Gastrocnemius medialis (tissue), 4 donors: ENCODE data around the gene IL20RB. TPM values are rescaled to one million over a fixed set of nuclear protein-coding genes. Genes with fewer than 3 reads are reported as not detected.

Experiments used
- ATAC-seq, 2 donors: fragments of 150-250 bp; one replicate each; pipeline ENCODE4 v1.9.1; 2016
- DNase-seq, 2 donors: peaks; one replicate each; pipeline ENCODE4 v3.0.0-alpha.2; 2019
- H3K27ac ChIP-seq, 4 donors: fragments of 200-600 bp; sonication (generic); 1 replicate in 1 of 4; 2 replicates in 3 of 4; pipeline ENCODE4 v1.5.1; 2016 to 2018; ENCODE audit warnings: mild to moderate bottlenecking in 2 of 4, moderate library complexity in 1 of 4
- H3K27me3 ChIP-seq, 3 donors: fragments of 200-600 bp; sonication (generic) in 2 of 3; 1 replicate in 1 of 3; 2 replicates in 2 of 3; pipeline versions ENCODE4 v1.5.1 to v1.6.0; 2016 to 2019; ENCODE audit warnings: mild to moderate bottlenecking in 1 of 3, moderate library complexity in 1 of 3
- H3K36me3 ChIP-seq, 2 donors: fragments of 200-600 bp; sonication (generic) in 1 of 2; one replicate each; pipeline ENCODE4 v1.5.1; 2017 to 2018
- H3K4me1 ChIP-seq, 2 donors: fragments of 200-600 bp; sonication (generic) in 1 of 2; one replicate each; pipeline ENCODE4 v1.5.1; 2016 to 2017; ENCODE audit warnings: mild to moderate bottlenecking in 2 of 2
- H3K4me3 ChIP-seq, 4 donors: fragments of 200-600 bp; sonication (generic) in 3 of 4; 1 replicate in 1 of 4; 2 replicates in 3 of 4; pipeline ENCODE4 v1.5.1; 2016 to 2019; ENCODE audit warnings: mild to moderate bottlenecking in 2 of 4
- H3K9me3 ChIP-seq, 3 donors: fragments of 200-600 bp; sonication (generic) in 2 of 3; 1 replicate in 1 of 3; 2 replicates in 2 of 3; pipeline ENCODE4 v1.5.1; 2016 to 2019
- CTCF ChIP-seq, 5 experiments: fragments of 450-650 bp in 3 of 5; fragments of 200-600 bp in 2 of 5; sonication (generic) in 2 of 5; IDR thresholded peaks in 4 of 5; conservative IDR thresholded peaks in 1 of 5; 1 replicate in 4 of 5; 2 replicates in 1 of 5; pipeline ENCODE4 v1.5.1; 2016 to 2019; ENCODE audit warnings: antibody characterized with exemption in 5 of 5, mild to moderate bottlenecking in 3 of 5, moderate library complexity in 3 of 5
- POLR2A ChIP-seq, 2 donors: fragments of 450-650 bp; IDR thresholded peaks; one replicate each; pipeline ENCODE4 v1.6.1; 2017; ENCODE audit warnings: antibody characterized with exemption in 2 of 2, mild to moderate bottlenecking in 2 of 2, moderate library complexity in 2 of 2
- in situ Hi-C, 4 donors: fragments of 200-750 bp; cut with MboI; loops; one replicate each; pipeline versions ENCODE4 v1.15.0 to v1.8.0; 2017; ENCODE audit warnings: low sequenced_read_pairs in 4 of 4
- intact Hi-C: fragments of 100-400 bp; cut with DNase I; formaldehyde crosslinking; loops from one replicate; pipeline ENCODE4 v1.15.1; 2023; ENCODE audit warnings: low total_unique reads
- total RNA-seq, 4 donors: library from RNA; depleted of rRNA; stranded (reverse); fragments of >200 nt; gene quantifications; one replicate each; pipeline versions ENCODE4 v1.1.0 to v1.2.3, GENCODE V29; 2016

IL20RB gene
- total RNA-seq, 4 donors from 2014 or later, result 0.38 to 0.63 (median 0.52) TPM

- TF ChIP-seq POLR2A (IDR thresholded peaks at IDR 0.05), result no peak
- TF ChIP-seq CTCF (IDR thresholded peaks at IDR 0.05 in 4 of 5, conservative IDR thresholded peaks at IDR 0.05 in 1 of 5), result no peak
- DNase-seq, result no peak
- intact Hi-C loops, result no loop called here
- H3K4me3 ChIP-seq, result no peak overlapping the region
- no peak for ATAC-seq
- no peaks in the 10 kb centered on the region for H3K27me3 ChIP-seq
- no peaks in the 10 kb centered on the region for H3K9me3 ChIP-seq
- H3K36me3 ChIP-seq, result peaks cover 0 to 12% of the 10 kb centered on the region in 2 donors
- peaks cover 22% of the 10 kb centered on the region in 2 donors for H3K4me1 ChIP-seq
- in situ Hi-C loops, result no loop called here
- H3K27ac ChIP-seq, result no peak overlapping the region
These were observed 10.3 kb upstream of the IL20RB start for GRCh38 chr3:136947477-136947876.

- Histone ChIP-seq H3K36me3 (peaks cover 0 to 12% of the 10 kb centered on the region in 2 donors), H3K9me3 (no peaks in the 10 kb centered on the region), H3K27ac (no peak overlapping the region), H3K4me3 (no peak overlapping the region), H3K27me3 (no peaks in the 10 kb centered on the region), H3K4me1 (peaks cover 8 to 13% of the 10 kb centered on the region in 2 donors)
- ATAC-seq (no peak), DNase-seq (no peak)
- intact Hi-C loops, result no loop called here
- in situ Hi-C loops, result no loop called here
- TF ChIP-seq CTCF (IDR thresholded peaks at IDR 0.05 in 4 of 5, conservative IDR thresholded peaks at IDR 0.05 in 1 of 5), result no peak
- TF ChIP-seq POLR2A (IDR thresholded peaks at IDR 0.05), result no peak
These were observed 8.6 kb upstream of the IL20RB start for GRCh38 chr3:136949146-136949545.

- DNase-seq, result no peak
- ATAC-seq, result no peak
- H3K27me3 ChIP-seq, result no peaks in the 10 kb centered on the region
- H3K9me3 ChIP-seq, result no peaks in the 10 kb centered on the region
- peaks cover 4 to 13% of the 10 kb centered on the region in 2 donors for H3K4me1 ChIP-seq
- H3K27ac ChIP-seq, result no peak overlapping the region
- no peak overlapping the region for H3K4me3 ChIP-seq
- intact Hi-C loops (no loop called here), in situ Hi-C loops (no loop called here)
- H3K36me3 ChIP-seq, result peaks cover 0 to 12% of the 10 kb centered on the region in 2 donors
- no peak for TF ChIP-seq CTCF (IDR thresholded peaks at IDR 0.05 in 4 of 5, conservative IDR thresholded peaks at IDR 0.05 in 1 of 5)
- TF ChIP-seq POLR2A (IDR thresholded peaks at IDR 0.05), result no peak
These were observed 8.1 kb upstream of the IL20RB start for GRCh38 chr3:136949708-136950107.

GRCh38 chr3:136950623-136951022 is 7.2 kb upstream of the IL20RB start:
- Histone ChIP-seq H3K9me3 (no peaks in the 10 kb centered on the region), H3K27ac (no peak overlapping the region), H3K27me3 (no peaks in the 10 kb centered on the region), H3K4me3 (no peak overlapping the region), H3K36me3 (peaks cover 0 to 9% of the 10 kb centered on the region in 2 donors), H3K4me1 (peaks cover 4 to 13% of the 10 kb centered on the region in 2 donors)
- no peak for DNase-seq
- TF ChIP-seq POLR2A (IDR thresholded peaks at IDR 0.05), result no peak
- no peak for TF ChIP-seq CTCF (IDR thresholded peaks at IDR 0.05 in 4 of 5, conservative IDR thresholded peaks at IDR 0.05 in 1 of 5)
- intact Hi-C loops (no loop called here), in situ Hi-C loops (no loop called here)
- ATAC-seq, result no peak

- Histone ChIP-seq H3K27ac (no peak overlapping the region), H3K4me3 (no peak overlapping the region), H3K9me3 (no peaks in the 10 kb centered on the region), H3K4me1 (peaks cover 4 to 13% of the 10 kb centered on the region in 2 donors), H3K27me3 (no peaks in the 10 kb centered on the region), H3K36me3 (no peaks in the 10 kb centered on the region)
- TF ChIP-seq CTCF (IDR thresholded peaks at IDR 0.05 in 4 of 5, conservative IDR thresholded peaks at IDR 0.05 in 1 of 5) (no peak), POLR2A (IDR thresholded peaks at IDR 0.05) (no peak)
- ATAC-seq (no peak), DNase-seq (no peak)
- intact Hi-C loops, result no loop called here
- in situ Hi-C loops, result no loop called here
These were observed 5.5 kb upstream of the IL20RB start for GRCh38 chr3:136952292-136952691.
